GM13976 (cell line): ENCODE data around the gene TSPAN15.

ENCODE experiments used
- DNase-seq: peaks from one replicate; pipeline ENCODE4 v3.0.0; 2012; ENCODE audit warnings: low spot score
- in situ Hi-C: fragments of 300-500 bp; cut with MboI; formaldehyde crosslinking; loops from one replicate; pipeline ENCODE4 v1.12.0; 2022; ENCODE audit warnings: low sequenced_read_pairs, mixed read lengths, inconsistent platforms; ENCODE audit not compliant: unreplicated experiment
- TF ChIP-seq, protein P1 (sequence below): IDR thresholded peaks from 2 replicates; pipeline ENCODE4 v1.5.1; 2012; ENCODE audit warnings: borderline replicate concordance, mild to moderate bottlenecking; ENCODE audit not compliant: insufficient read depth; ENCODE audit errors: extremely low read depth, missing control alignments, control extremely low read depth

Gene TSPAN15

DNA sequence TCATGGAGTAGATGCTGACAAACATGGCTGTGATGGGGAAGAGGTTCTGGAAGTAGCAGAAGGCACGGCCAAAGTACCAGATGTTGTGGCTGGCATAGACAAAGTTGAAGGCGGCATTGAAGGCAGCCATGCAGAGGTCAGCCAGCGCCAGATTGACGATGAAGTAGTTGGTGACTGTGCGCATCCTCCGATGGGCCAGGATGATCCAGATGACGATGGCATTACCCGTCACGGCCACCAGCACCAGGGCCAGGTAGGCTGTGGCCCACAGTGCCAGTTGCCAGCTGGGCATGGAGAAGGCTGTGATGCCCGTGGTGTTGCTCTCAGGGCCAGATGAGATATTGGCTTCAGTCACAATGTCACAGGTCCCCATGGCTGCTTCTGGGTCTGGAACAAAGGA, 35.3 kb upstream of the TSPAN15 start:
- in situ Hi-C loops, result no loop called here
- DNase-seq, result no peak
- TF ChIP-seq, protein P1, sequence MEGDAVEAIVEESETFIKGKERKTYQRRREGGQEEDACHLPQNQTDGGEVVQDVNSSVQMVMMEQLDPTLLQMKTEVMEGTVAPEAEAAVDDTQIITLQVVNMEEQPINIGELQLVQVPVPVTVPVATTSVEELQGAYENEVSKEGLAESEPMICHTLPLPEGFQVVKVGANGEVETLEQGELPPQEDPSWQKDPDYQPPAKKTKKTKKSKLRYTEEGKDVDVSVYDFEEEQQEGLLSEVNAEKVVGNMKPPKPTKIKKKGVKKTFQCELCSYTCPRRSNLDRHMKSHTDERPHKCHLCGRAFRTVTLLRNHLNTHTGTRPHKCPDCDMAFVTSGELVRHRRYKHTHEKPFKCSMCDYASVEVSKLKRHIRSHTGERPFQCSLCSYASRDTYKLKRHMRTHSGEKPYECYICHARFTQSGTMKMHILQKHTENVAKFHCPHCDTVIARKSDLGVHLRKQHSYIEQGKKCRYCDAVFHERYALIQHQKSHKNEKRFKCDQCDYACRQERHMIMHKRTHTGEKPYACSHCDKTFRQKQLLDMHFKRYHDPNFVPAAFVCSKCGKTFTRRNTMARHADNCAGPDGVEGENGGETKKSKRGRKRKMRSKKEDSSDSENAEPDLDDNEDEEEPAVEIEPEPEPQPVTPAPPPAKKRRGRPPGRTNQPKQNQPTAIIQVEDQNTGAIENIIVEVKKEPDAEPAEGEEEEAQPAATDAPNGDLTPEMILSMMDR, result no peak

DNA sequence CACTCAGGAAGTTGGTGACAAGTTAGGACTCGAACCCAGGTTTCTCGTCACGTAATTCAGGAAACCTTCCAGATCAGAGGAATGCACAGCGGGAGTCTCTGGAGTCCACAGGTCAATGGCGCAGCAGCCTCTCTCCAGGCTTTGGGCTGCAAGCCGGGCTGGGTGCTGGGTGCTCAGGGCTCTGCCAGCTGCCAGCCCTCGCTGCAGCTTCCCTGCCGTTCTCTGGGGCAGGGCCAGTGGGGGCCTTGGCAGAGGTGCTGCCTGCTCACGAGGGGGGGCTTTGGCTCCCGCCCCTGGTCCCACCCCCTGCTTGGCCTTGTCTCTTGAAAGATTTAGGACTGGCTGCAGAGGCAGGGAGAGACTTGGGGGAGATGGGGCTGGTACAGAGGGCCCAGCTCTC, 34.6 kb upstream of the TSPAN15 start, which contains the start of gene TACR2:
TSS of gene TACR2 (minus strand) at position 224 of the 400 bp plus-strand sequence. CDS start 595 bp downstream, outside the sequence.
- in situ Hi-C loops, result no loop called here
- TF ChIP-seq, protein P1, result no peak
- DNase-seq, result no peak

DNA sequence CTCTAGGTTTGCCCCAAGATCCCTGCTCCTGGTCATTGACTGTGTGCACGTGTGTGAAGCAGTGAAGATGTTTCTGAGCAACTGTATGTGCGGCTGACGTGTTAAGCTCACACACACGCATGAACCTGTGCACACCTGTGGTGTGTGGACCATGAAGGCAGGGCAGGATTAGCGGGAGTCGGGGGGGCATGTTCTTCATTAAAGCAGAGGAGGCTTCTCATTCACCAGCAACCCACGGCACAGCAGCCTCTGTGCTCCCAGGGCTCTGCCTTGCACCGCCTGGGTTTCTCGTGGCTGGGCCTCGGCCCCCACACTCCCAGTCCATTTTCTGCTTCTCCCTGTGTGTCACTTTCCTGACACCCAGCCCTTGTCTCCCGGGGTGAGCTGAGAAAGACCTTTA, 33.7 kb upstream of the TSPAN15 start:
- no peak for DNase-seq
- in situ Hi-C loops, result no loop called here
- TF ChIP-seq, protein P1, result no peak

DNA sequence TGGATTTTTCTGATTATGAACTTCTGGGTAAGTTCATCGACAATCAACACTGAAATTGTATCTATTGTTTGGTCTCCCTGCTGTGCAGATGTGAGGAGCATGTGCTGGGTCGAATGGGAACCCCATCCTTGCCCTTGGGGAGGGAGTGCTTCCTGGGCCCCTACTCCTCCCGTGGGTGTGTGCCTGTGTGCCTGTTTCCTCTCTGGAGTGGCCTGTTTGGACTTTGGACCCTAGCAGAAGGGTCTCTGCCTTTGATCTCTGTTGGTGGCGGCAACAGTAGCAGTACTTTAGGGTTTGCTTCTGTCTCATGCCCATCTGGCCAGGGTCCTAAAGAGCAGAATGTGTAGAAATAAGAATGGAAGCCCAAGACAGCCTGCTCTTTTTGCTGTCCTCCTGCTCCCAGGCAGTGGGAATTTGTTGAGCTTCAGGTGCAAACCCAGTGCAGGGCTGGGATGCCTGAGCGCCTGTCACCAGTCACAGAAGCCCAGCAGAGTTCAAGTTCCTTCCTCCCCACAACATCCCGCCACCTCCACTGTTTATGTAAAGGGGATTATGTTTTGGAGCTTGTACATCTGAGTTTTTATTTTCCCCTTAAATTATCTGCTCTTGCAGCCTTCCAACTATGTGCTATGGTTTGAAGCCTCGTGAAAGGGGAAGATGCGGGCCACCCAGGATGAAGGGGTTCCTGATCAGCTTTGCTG, 33.1 kb upstream of the TSPAN15 start:
- TF ChIP-seq, protein P1, result no peak
- in situ Hi-C loops, result no loop called here
- DNase-seq, result no peak

DNA sequence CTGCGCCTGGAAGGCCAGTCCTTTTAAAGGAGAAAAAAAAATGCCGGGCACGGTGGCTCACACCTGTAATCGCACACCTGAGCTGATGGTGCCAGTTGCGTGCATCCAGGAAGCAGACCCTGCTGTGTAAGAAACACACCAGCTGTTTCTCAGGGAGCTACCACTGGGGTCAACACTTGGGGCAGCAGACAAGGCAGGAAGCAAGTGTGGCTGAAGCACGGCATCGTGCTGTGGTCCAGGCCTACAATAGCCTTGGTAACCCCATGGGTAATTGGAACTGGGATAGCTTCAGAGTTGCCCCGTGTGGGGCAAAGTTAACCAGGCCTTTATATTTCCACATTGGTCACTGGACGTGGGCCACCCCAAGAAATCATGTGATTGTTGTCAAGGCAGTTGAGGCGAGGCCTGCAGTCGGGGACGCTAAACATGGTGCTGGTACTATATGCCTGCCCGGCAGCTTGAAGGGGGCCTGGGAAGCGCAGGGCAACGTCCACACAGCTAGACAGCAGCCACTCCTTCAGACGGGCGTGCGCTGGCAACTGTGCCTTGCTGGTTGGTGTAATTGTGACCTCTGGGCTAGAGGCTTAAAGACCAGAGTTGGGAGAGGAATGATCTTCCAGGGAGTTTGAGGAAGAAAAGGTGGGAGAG, 32.0 kb upstream of the TSPAN15 start:
- in situ Hi-C loops, result no loop called here
- TF ChIP-seq, protein P1, result no peak

DNA sequence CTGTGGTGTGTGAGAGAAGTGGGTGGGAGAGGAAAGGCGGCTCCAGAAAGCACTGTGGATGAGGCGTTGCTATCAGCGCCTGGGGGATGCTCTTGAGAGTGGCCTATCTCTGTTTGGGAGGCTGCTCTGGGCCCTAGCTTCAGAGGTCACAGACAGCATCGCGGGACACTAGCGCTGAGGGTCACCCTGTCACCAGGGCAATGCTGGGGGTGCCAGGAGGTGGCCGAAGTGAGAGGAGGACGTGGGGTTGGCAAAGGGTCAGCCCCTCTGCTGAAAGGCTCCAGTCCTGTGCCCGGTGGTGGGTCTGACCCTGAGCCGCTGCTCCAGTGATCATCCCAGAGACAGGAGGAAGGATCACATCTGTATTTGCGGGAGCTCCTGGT, 31.5 kb upstream of the TSPAN15 start:
- in situ Hi-C loops, result loop anchor here (10.0 kb wide), 1 partner anchor 85 kb away; no protein-coding TSS in a partner anchor
- DNase-seq, result no peak
- TF ChIP-seq, protein P1, result no peak

More for the DNA sequence above, 32.0 kb upstream of the TSPAN15 start:
- DNase-seq, result no peak
